H1 (cell line): ENCODE measurements around the gene PLAAT2. TPM values are rescaled to one million over a fixed set of nuclear protein-coding genes. Genes with fewer than 3 reads are reported as not detected.
A peak's percentile ranks its signal among the peaks of the same experiment; 100 is the strongest.

Experiments used
- CTCF ChIA-PET: fragments of 300-600 bp; sonication (Branson Sonifier 250); formaldehyde crosslinking; loops from one replicate; lab custom pipeline; 2021; ENCODE audit not compliant: partially characterized antibody; lab: Charles Lee
- POLR2A ChIA-PET: fragments of 300-600 bp; sonication (Branson Sonifier 250); formaldehyde crosslinking; loops from one replicate; lab custom pipeline; 2021; ENCODE audit warnings: inconsistent platforms; ENCODE audit not compliant: partially characterized antibody; lab: Charles Lee
- DNase-seq, 2 experiments: peaks; one replicate each; pipeline versions ENCODE4 v3.0.0 to v3.0.0-alpha.2; 2010 to 2022; ENCODE audit warnings: low spot score in 2 of 2, low read depth in 1 of 2, mixed read lengths in 1 of 2
- FAIRE-seq: peaks from 2 replicates; lab custom pipeline; 2011; peaks lifted over from hg19 to GRCh38; lab: Jason Lieb, UNC
- H2AFZ ChIP-seq: 2 replicates; pipeline ENCODE4 v1.8.1; 2012; ENCODE audit warnings: low read length, inconsistent platforms
- H2AK5ac ChIP-seq: 2 replicates; pipeline ENCODE4 v1.6.1; 2013; ENCODE audit warnings: low read depth, low read length
- H2BK120ac ChIP-seq: replicated peaks from 2 replicates; pipeline ENCODE3; 2013; ENCODE audit warnings: low read depth, low read length, inconsistent platforms
- H2BK12ac ChIP-seq: 2 replicates; pipeline ENCODE4 v1.6.1; 2013; ENCODE audit warnings: low read depth, low read length
- H2BK15ac ChIP-seq: 2 replicates; pipeline ENCODE4 v1.6.1; 2013; ENCODE audit warnings: low read length
- H2BK20ac ChIP-seq: 2 replicates; pipeline ENCODE4 v1.6.1; 2013; ENCODE audit warnings: low read length
- H2BK5ac ChIP-seq: 2 replicates; pipeline ENCODE4 v1.6.1; 2013; ENCODE audit warnings: low read depth, low read length
- H3K14ac ChIP-seq: 2 replicates; pipeline ENCODE4 v1.6.1; 2013; ENCODE audit warnings: inconsistent platforms; ENCODE audit not compliant: insufficient read length
- H3K18ac ChIP-seq: 2 replicates; pipeline ENCODE4 v1.6.1; 2013; ENCODE audit warnings: low read length; ENCODE audit errors: extremely low read depth
- H3K23ac ChIP-seq: 2 replicates; pipeline ENCODE4 v1.6.1; 2013; ENCODE audit warnings: inconsistent platforms; ENCODE audit not compliant: insufficient read length
- H3K23me2 ChIP-seq: 2 replicates; pipeline ENCODE4 v1.6.1; 2013; ENCODE audit warnings: low read depth, low read length
- H3K27ac ChIP-seq: 2 replicates; pipeline ENCODE4 v1.6.1; 2011; ENCODE audit warnings: low read depth, low read length, inconsistent platforms
- H3K27me3 ChIP-seq, 4 experiments: replicated peaks in 1 of 4; 1 replicate in 1 of 4; 2 replicates in 3 of 4; pipeline versions ENCODE4 v1.6.1 to v1.8.1; 2011 to 2013; ENCODE audit warnings: low read length in 3 of 4, mild to moderate bottlenecking in 3 of 4, inconsistent platforms in 2 of 4, mixed read lengths in 2 of 4, moderate library complexity in 1 of 4; ENCODE audit not compliant: control insufficient read depth in 3 of 4, insufficient read depth in 3 of 4; ENCODE audit errors: extremely low read depth in 1 of 4
- H3K36me3 ChIP-seq, 4 experiments: 2 replicates each; pipeline versions ENCODE4 v1.6.1 to v1.8.1; 2011 to 2013; ENCODE audit warnings: mild to moderate bottlenecking in 4 of 4, low read length in 3 of 4, moderate library complexity in 2 of 4, control low read depth in 1 of 4, inconsistent platforms in 1 of 4; ENCODE audit not compliant: insufficient read depth in 4 of 4, control insufficient read depth in 2 of 4
- H3K4ac ChIP-seq: replicated peaks from 2 replicates; pipeline ENCODE3; 2013; ENCODE audit warnings: low read length, low read depth, mixed read lengths, inconsistent platforms; ENCODE audit not compliant: insufficient read length
- H3K4me1 ChIP-seq, 4 experiments: replicated peaks in 1 of 4; 1 replicate in 1 of 4; 2 replicates in 3 of 4; pipeline versions ENCODE4 v1.6.1 to v1.8.1; 2011 to 2013; ENCODE audit warnings: low read length in 3 of 4, inconsistent platforms in 2 of 4, mixed read lengths in 1 of 4; ENCODE audit not compliant: insufficient read depth in 4 of 4, control insufficient read depth in 3 of 4
- H3K4me2 ChIP-seq, 2 experiments: 2 replicates each; pipeline versions ENCODE4 v1.6.1 to v1.8.1; 2011 to 2013; ENCODE audit warnings: low read depth in 2 of 2, low read length in 2 of 2, control low read depth in 1 of 2, inconsistent platforms in 1 of 2, mild to moderate bottlenecking in 1 of 2; ENCODE audit not compliant: insufficient read depth in 1 of 2
- H3K4me3 ChIP-seq, 4 experiments: fragments of 200-600, 300-600 bp in 1 of 4; sonication (generic), shearing (Covaris generic), sonication (Bioruptor Twin) in 1 of 4; 2 replicates each; pipeline versions ENCODE4 v1.5.1 to v1.8.1; 2011 to 2016; ENCODE audit warnings: low read length in 4 of 4, low read depth in 3 of 4, control low read depth in 2 of 4, inconsistent platforms in 2 of 4, mild to moderate bottlenecking in 2 of 4, mixed read lengths in 1 of 4, moderate library complexity in 1 of 4; ENCODE audit not compliant: insufficient read depth in 2 of 4; ENCODE audit errors: extremely low read depth in 1 of 4
- H3K56ac ChIP-seq: replicated peaks from 2 replicates; pipeline ENCODE3; 2013; ENCODE audit warnings: low read depth, mild to moderate bottlenecking, mixed read lengths, low read length, inconsistent platforms; ENCODE audit not compliant: insufficient read length
- H3K79me1 ChIP-seq: 2 replicates; pipeline ENCODE4 v1.6.1; 2013; ENCODE audit warnings: low read depth, low read length, control low read depth
- H3K79me2 ChIP-seq, 2 experiments: 2 replicates each; pipeline versions ENCODE4 v1.6.1 to v1.8.1; 2012 to 2013; ENCODE audit warnings: low read length in 2 of 2, mild to moderate bottlenecking in 2 of 2, inconsistent platforms in 1 of 2; ENCODE audit not compliant: insufficient read depth in 2 of 2, control insufficient read depth in 1 of 2
- H3K9ac ChIP-seq, 4 experiments: replicated peaks in 1 of 4; 1 replicate in 1 of 4; 2 replicates in 3 of 4; pipeline versions ENCODE4 v1.6.1 to v1.8.1; 2011 to 2013; ENCODE audit warnings: low read depth in 3 of 4, low read length in 3 of 4, control low read depth in 2 of 4, mild to moderate bottlenecking in 2 of 4, moderate library complexity in 2 of 4, inconsistent platforms in 1 of 4; ENCODE audit errors: extremely low read depth in 1 of 4
- H3K9me3 ChIP-seq, 2 experiments: 2 replicates each; pipeline versions ENCODE4 v1.6.1 to v1.8.1; 2012 to 2013; ENCODE audit warnings: mild to moderate bottlenecking in 2 of 2, moderate library complexity in 2 of 2, control low read depth in 1 of 2, inconsistent platforms in 1 of 2, low read depth in 1 of 2, low read length in 1 of 2, mixed read lengths in 1 of 2; ENCODE audit not compliant: insufficient read depth in 2 of 2
- H4K20me1 ChIP-seq, 2 experiments: replicated peaks in 1 of 2; 2 replicates each; pipeline versions ENCODE3 to v1.8.1; 2011 to 2013; ENCODE audit warnings: inconsistent platforms in 2 of 2, low read length in 2 of 2, mild to moderate bottlenecking in 1 of 2; ENCODE audit not compliant: insufficient read depth in 2 of 2, control insufficient read depth in 1 of 2
- H4K5ac ChIP-seq: 2 replicates; pipeline ENCODE4 v1.6.1; 2013; ENCODE audit warnings: low read length, low read depth, mixed read lengths, inconsistent platforms; ENCODE audit not compliant: insufficient read length
- H4K8ac ChIP-seq: 2 replicates; pipeline ENCODE4 v1.8.0; 2013; ENCODE audit warnings: mild to moderate bottlenecking, moderate library complexity, low read length, inconsistent platforms; ENCODE audit not compliant: insufficient read depth; ENCODE audit errors: extremely low read depth
- H4K91ac ChIP-seq: replicated peaks from 2 replicates; pipeline ENCODE3; 2013; ENCODE audit warnings: low read length, mixed read lengths, inconsistent platforms; ENCODE audit not compliant: insufficient read length
- CTCF ChIP-seq, 3 experiments: IDR thresholded peaks; 1 replicate in 2 of 3; 2 replicates in 1 of 3; pipeline versions ENCODE4 v1.5.1 to v1.6.1; 2011; ENCODE audit warnings: low read length in 3 of 3, mild to moderate bottlenecking in 3 of 3, inconsistent platforms in 2 of 3, low read depth in 1 of 3, moderate library complexity in 1 of 3; ENCODE audit not compliant: insufficient read depth in 1 of 3; ENCODE audit errors: control extremely low read depth in 1 of 3
- EP300 ChIP-seq, 2 experiments: IDR thresholded peaks; 1 replicate in 1 of 2; 2 replicates in 1 of 2; pipeline ENCODE4 v1.6.1; 2011 to 2012; ENCODE audit warnings: low read depth in 2 of 2, low read length in 2 of 2, mild to moderate bottlenecking in 2 of 2, borderline replicate concordance in 1 of 2, inconsistent platforms in 1 of 2, moderate library complexity in 1 of 2
- KDM5A ChIP-seq: fragments of 200-600 bp; IDR thresholded peaks from 2 replicates; pipeline ENCODE4 v1.7.1; 2012; ENCODE audit warnings: mild to moderate bottlenecking, low read length, inconsistent platforms, mixed read lengths
- RAD21 ChIP-seq, 2 experiments: IDR thresholded peaks in 1 of 2; conservative IDR thresholded peaks in 1 of 2; 2 replicates each; pipeline ENCODE4 v1.6.1; 2011; ENCODE audit warnings: low read depth in 2 of 2, low read length in 2 of 2, improper control_type of control experiment in 1 of 2, inconsistent platforms in 1 of 2, mild to moderate bottlenecking in 1 of 2, moderate library complexity in 1 of 2
- SP1 ChIP-seq: IDR thresholded peaks from 2 replicates; pipeline ENCODE4 v1.6.1; 2011; ENCODE audit warnings: low read depth, low read length
- TAF7 ChIP-seq: optimal IDR thresholded peaks from 2 replicates; pipeline ENCODE3; 2011; ENCODE audit warnings: low read depth, mild to moderate bottlenecking, inconsistent platforms, low read length, moderate library complexity, borderline replicate concordance
- WGBS, 2 experiments: shearing (Covaris generic) in 1 of 2; methylation state at CpG; one replicate each; pipeline versions ENCODE4 v1.1.6 to v1.1.7; 2013 to 2015; ENCODE audit warnings: low lambda C conversion rate in 2 of 2, mixed read lengths in 2 of 2, inconsistent platforms in 1 of 2, low coverage in 1 of 2, missing lambda C conversion rate in 1 of 2; ENCODE audit not compliant: insufficient replicate concordance in 2 of 2, insufficient coverage in 1 of 2, insufficient read length in 1 of 2; ENCODE audit errors: extremely low coverage in 1 of 2, missing lambda C conversion rate in 1 of 2; 5-methylcytosine and 5-hydroxymethylcytosine counted together
- polyA plus RNA-seq, 7 experiments: library from polyadenylated mRNA; depleted of rRNA in 3 of 7; stranded (reverse) in 5 of 7; unstranded in 2 of 7; fragments of >200 nt in 5 of 7; fragments of 200-250 nt in 2 of 7; gene quantifications; 1 replicate in 5 of 7; 2 replicates in 1 of 7; 4 replicates in 1 of 7; pipeline versions ENCODE4 v1.2.1 to v1.2.3, GENCODE V29; 2011 to 2013; ENCODE audit warnings: missing spikeins in 2 of 7, mixed read lengths in 2 of 7
- total RNA-seq: library from RNA; stranded (reverse); fragmentation: NEBNext Ultra II Directional; extraction: Animal tissue kit (Norgen Biotek cat#: 25700); gene quantifications from 2 replicates; pipeline ENCODE4 v1.2.1, GENCODE V29; 2021

The PLAAT2 gene
- total and polyA plus RNA-seq, 2 of the 8 experiments (the other 6 are each of a cell fraction or from before 2014, with no cell fraction given), result 0.39 TPM; not detected in 1

DNA sequence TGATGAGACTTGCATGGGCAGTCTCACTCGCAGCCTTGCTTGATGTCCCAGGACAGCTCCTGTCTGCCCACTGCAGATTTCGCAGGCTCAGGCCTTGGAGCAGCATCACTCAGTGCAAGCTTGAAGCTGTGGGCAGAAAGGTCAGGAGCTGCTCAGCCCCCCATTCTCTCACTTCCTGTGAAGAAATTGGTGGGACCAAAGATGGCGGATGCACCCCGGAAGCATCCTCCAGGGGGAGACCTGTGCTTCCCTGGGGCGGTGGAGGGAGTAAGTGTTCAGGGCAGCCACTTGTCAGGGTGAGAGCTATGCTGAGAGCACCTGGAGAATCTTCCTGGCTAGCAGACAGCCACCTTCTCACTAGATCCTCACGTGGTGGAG is 11.3 kb downstream of the PLAAT2 start:
- no peak overlapping the region for H3K4me3 ChIP-seq
- no peaks in the 10 kb centered on the region for H3K27me3 ChIP-seq
- H3K4me1 ChIP-seq, result peaks cover 0 to 6% (median 2%) of the 10 kb centered on the region in 4 experiments; a peak in 2 of 7 replicates
- peak overlapping the region; percentile 90; the same call in 1 of the 2 replicates for H3K18ac ChIP-seq
- H3K9ac ChIP-seq, result no peak overlapping the region
- no peak overlapping the region for H3K23ac ChIP-seq
- peak overlapping the region; percentile 70 for H3K4ac ChIP-seq
- H3K79me2 ChIP-seq, result no peaks in the 10 kb centered on the region
- no peaks in the 10 kb centered on the region for H4K20me1 ChIP-seq
- H2BK120ac ChIP-seq, result peak overlapping the region; percentile 48
- no peak overlapping the region for H2BK20ac ChIP-seq
- DNase-seq (no peak), FAIRE-seq (no peak)
- POLR2A ChIA-PET, result interaction anchor here (3.5 kb wide), 1 partner anchor 10 kb away, joined by 12 read pairs; the partner anchor contains the start of gene PLAAT2
- H3K27ac ChIP-seq, result no peak overlapping the region
- H3K56ac ChIP-seq, result no peak overlapping the region
- no peak overlapping the region; the same call in 1 of the 2 replicates for H4K8ac ChIP-seq
- CTCF ChIA-PET, result interaction anchor here (0.6 to 1.2 kb wide), 4 partner anchors 9 to 233 kb away, joined by 3 to 4 read pairs (median 4); no protein-coding TSS in a partner anchor
- H4K5ac ChIP-seq, result no peak overlapping the region
- H3K23me2 ChIP-seq, result no peaks in the 10 kb centered on the region
- no peaks in the 10 kb centered on the region for H3K36me3 ChIP-seq
- no peak overlapping the region for H3K14ac ChIP-seq
- no peak overlapping the region; the same call in 1 of the 2 replicates for H2BK5ac ChIP-seq
- 0 out of 2 replicates have a peak overlapping the region, but pooled peaks have one; percentile 87 for H2BK12ac ChIP-seq
- peak overlapping the region; percentile 95; the same call in 1 of the 2 replicates for H2AK5ac ChIP-seq
- no peaks in the 10 kb centered on the region for H3K79me1 ChIP-seq
- H3K9me3 ChIP-seq, result no peaks in the 10 kb centered on the region; a peak in 1 of 4 replicates
- H2BK15ac ChIP-seq, result peak overlapping the region; percentile 95; the same call in 1 of the 2 replicates
- peak overlapping the region; percentile 83 for H4K91ac ChIP-seq
- 88% methylated on average over 6 of the region's 6 CpGs; no CpG with 5 or more reads in 1 of the 2 experiments for WGBS, 2 experiments
- H2AFZ ChIP-seq, result no peak overlapping the region
- no peak overlapping the region for H3K4me2 ChIP-seq
- TF ChIP-seq EP300 (IDR thresholded peaks at IDR 0.05; ENCODE audit: borderline replicate concordance in 1 of 2, low read depth in 2 of 2, low read length in 2 of 2) (no peak), RAD21 (IDR thresholded peaks at IDR 0.05 in 1 of 2, conservative IDR thresholded peaks at IDR 0.05 in 1 of 2; ENCODE audit: low read depth in 2 of 2, low read length in 2 of 2) (0 out of 4 replicates have a peak, but pooled peaks of 1 of the 2 experiments have one; percentile 3), CTCF (IDR thresholded peaks at IDR 0.05; ENCODE audit: control extremely low read depth in 1 of 3, insufficient read depth in 1 of 3, low read depth in 1 of 3, low read length in 3 of 3) (peak in 1 of 3 experiments; percentile 3; a peak in 1 of 4 replicates), SP1 (no peak), TAF7 (no peak), KDM5A (no peak)
